ENCODE measurements around the gene PTCD2. TPM values are rescaled to one million over a fixed set of nuclear protein-coding genes. Genes with fewer than 3 reads are reported as not detected.
A peak's percentile ranks its signal among the peaks of the same experiment; 100 is the strongest.

PTCD2 gene
- total and polyA plus RNA-seq, 9 of the 15 experiments (the other 6 are each of a cell fraction or from before 2014, with no cell fraction given) = 11.9 to 28.5 (median 18.6) TPM

DNA sequence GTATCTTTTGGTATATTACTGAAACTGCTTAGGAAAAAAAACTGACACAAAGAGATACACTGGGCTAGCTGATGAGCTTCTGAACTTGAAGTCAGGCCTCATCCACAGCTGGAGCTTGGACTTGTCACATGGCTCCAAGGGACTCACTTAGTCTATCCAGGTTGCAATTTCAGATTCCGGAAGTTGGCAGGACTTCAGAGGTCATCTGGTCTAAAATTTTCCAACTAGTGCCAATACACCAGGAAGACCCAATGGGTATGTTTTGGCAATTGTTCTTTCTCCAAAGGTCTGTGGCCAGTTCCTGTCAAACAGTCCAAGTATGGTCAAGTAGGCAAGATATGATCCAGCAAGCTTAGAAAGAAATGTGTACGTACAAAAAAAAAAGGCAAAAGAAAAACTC is 36.8 kb upstream of the PTCD2 start (continued):
- TF ChIP-seq KLF6 (CRISPR knock-in tag; IDR thresholded peaks at IDR 0.05; ENCODE audit: borderline replicate concordance) (peak; percentile 72; the same call in 1 of the 2 replicates), NRF1 (conservative IDR thresholded peaks at IDR 0.05 in 1 of 2, IDR thresholded peaks at IDR 0.05 in 1 of 2) (no peak), GATAD2B (IDR thresholded peaks at IDR 0.05; ENCODE audit: borderline replicate concordance) (no peak), SRF (CRISPR knock-in tag; IDR thresholded peaks at IDR 0.05) (no peak), DDX20 (tag; IDR thresholded peaks at IDR 0.05; ENCODE audit: low read depth) (no peak), BRD4 (IDR thresholded peaks at IDR 0.05) (0 out of 2 replicates have a peak, but pooled peaks have one; percentile 27), ZFP30 (CRISPR knock-in tag; IDR thresholded peaks at IDR 0.05; ENCODE audit: borderline replicate concordance) (no peak), SMARCC2 (IDR thresholded peaks at IDR 0.05; ENCODE audit: low read depth) (no peak), MTA2 (IDR thresholded peaks at IDR 0.05; ENCODE audit: low read depth) (no peak), POLR2G (IDR thresholded peaks at IDR 0.05; ENCODE audit: low read depth, low read length) (no peak), EGR1 (conservative IDR thresholded peaks at IDR 0.05) (no peak), TOE1 (IDR thresholded peaks at IDR 0.05; ENCODE audit: borderline replicate concordance) (no peak), TOE1 (CRISPR knock-in tag; IDR thresholded peaks at IDR 0.05; ENCODE audit: borderline replicate concordance, low read depth) (no peak), PTTG1 (tag; IDR thresholded peaks at IDR 0.05; ENCODE audit: low read depth) (peak; percentile 71), COPS2 (conservative IDR thresholded peaks at IDR 0.05) (no peak), EWSR1 (IDR thresholded peaks at IDR 0.05; ENCODE audit: borderline replicate concordance, low read depth, partially characterized antibody) (no peak), ZNF384 (IDR thresholded peaks at IDR 0.05; ENCODE audit: low read depth, low read length) (no peak), GATA2 (CRISPR knock-in tag; IDR thresholded peaks at IDR 0.05) (no peak), CBX2 (IDR thresholded peaks at IDR 0.05; ENCODE audit: insufficient read depth, low read length, poor library complexity, severe bottlenecking) (no peak), FOSL1 (tag; conservative IDR thresholded peaks at IDR 0.05) (no peak; the same call in 1 of the 2 replicates)
- TF ChIP-seq, protein P1, sequence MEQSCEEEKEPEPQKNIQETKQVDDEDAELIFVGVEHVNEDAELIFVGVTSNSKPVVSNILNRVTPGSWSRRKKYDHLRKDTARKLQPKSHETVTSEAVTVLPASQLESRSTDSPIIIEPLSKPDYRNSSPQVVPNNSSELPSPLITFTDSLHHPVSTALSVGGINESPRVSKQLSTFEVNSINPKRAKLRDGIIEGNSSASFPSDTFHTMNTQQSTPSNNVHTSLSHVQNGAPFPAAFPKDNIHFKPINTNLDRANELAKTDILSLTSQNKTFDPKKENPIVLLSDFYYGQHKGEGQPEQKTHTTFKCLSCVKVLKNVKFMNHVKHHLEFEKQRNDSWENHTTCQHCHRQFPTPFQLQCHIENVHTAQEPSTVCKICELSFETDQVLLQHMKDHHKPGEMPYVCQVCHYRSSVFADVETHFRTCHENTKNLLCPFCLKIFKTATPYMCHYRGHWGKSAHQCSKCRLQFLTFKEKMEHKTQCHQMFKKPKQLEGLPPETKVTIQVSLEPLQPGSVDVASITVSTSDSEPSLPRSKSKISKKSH (CRISPR knock-in tag; IDR thresholded peaks at IDR 0.05) = no peak
- TF ChIP-seq, protein P2, sequence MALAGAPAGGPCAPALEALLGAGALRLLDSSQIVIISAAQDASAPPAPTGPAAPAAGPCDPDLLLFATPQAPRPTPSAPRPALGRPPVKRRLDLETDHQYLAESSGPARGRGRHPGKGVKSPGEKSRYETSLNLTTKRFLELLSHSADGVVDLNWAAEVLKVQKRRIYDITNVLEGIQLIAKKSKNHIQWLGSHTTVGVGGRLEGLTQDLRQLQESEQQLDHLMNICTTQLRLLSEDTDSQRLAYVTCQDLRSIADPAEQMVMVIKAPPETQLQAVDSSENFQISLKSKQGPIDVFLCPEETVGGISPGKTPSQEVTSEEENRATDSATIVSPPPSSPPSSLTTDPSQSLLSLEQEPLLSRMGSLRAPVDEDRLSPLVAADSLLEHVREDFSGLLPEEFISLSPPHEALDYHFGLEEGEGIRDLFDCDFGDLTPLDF (CRISPR knock-in tag; IDR thresholded peaks at IDR 0.05) = no peak
- TF ChIP-seq, protein P3, sequence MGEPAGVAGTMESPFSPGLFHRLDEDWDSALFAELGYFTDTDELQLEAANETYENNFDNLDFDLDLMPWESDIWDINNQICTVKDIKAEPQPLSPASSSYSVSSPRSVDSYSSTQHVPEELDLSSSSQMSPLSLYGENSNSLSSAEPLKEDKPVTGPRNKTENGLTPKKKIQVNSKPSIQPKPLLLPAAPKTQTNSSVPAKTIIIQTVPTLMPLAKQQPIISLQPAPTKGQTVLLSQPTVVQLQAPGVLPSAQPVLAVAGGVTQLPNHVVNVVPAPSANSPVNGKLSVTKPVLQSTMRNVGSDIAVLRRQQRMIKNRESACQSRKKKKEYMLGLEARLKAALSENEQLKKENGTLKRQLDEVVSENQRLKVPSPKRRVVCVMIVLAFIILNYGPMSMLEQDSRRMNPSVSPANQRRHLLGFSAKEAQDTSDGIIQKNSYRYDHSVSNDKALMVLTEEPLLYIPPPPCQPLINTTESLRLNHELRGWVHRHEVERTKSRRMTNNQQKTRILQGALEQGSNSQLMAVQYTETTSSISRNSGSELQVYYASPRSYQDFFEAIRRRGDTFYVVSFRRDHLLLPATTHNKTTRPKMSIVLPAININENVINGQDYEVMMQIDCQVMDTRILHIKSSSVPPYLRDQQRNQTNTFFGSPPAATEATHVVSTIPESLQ (CRISPR knock-in tag; IDR thresholded peaks at IDR 0.05) = no peak
- TF ChIP-seq, protein P4, sequence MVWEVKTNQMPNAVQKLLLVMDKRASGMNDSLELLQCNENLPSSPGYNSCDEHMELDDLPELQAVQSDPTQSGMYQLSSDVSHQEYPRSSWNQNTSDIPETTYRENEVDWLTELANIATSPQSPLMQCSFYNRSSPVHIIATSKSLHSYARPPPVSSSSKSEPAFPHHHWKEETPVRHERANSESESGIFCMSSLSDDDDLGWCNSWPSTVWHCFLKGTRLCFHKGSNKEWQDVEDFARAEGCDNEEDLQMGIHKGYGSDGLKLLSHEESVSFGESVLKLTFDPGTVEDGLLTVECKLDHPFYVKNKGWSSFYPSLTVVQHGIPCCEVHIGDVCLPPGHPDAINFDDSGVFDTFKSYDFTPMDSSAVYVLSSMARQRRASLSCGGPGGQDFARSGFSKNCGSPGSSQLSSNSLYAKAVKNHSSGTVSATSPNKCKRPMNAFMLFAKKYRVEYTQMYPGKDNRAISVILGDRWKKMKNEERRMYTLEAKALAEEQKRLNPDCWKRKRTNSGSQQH (CRISPR knock-in tag; IDR thresholded peaks at IDR 0.05) = no peak
